Raji (cell line): ENCODE results near the gene NDUFAF7.

Source experiments
- POLR2A ChIP-seq: IDR thresholded peaks from 2 replicates; pipeline ENCODE4 v1.6.1; 2011; ENCODE audit warnings: low read depth, low read length, control low read depth; ENCODE audit not compliant: insufficient read depth

Gene NDUFAF7

GRCh38 chr2:37205689-37206341 lies 25.6 kb upstream of the NDUFAF7 start:
- TF ChIP-seq POLR2A: no peak

- no peak for TF ChIP-seq POLR2A
Observed at GRCh38 chr2:37211212-37211611, 20.2 kb upstream of the NDUFAF7 start.

- no peak for TF ChIP-seq POLR2A
Observed at GRCh38 chr2:37211939-37212338, 19.5 kb upstream of the NDUFAF7 start.

- TF ChIP-seq POLR2A: no peak
Observed at GRCh38 chr2:37215250-37215649, 16.2 kb upstream of the NDUFAF7 start.

- TF ChIP-seq POLR2A: no peak
Observed at GRCh38 chr2:37219046-37219445, 12.4 kb upstream of the NDUFAF7 start.

GRCh38 chr2:37223131-37223530 lies 8.3 kb upstream of the NDUFAF7 start:
- no peak for TF ChIP-seq POLR2A

- TF ChIP-seq POLR2A: no peak
Observed at GRCh38 chr2:37224063-37224462, 7.4 kb upstream of the NDUFAF7 start.

GRCh38 chr2:37226863-37227262 lies 4.6 kb upstream of the NDUFAF7 start:
- TF ChIP-seq POLR2A: no peak

GRCh38 chr2:37228788-37229187 lies 2.7 kb upstream of the NDUFAF7 start:
- TF ChIP-seq POLR2A: no peak

- TF ChIP-seq POLR2A: no peak
Observed at GRCh38 chr2:37230581-37230980, 877 bp upstream of the NDUFAF7 start.

GRCh38 chr2:37232131-37232933 lies 874 bp downstream of the NDUFAF7 start:
- TF ChIP-seq POLR2A: no peak

GRCh38 chr2:37243435-37243834 lies 12.0 kb downstream of the NDUFAF7 start:
- no peak for TF ChIP-seq POLR2A

- TF ChIP-seq POLR2A: no peak
Observed at GRCh38 chr2:37244017-37244416, 12.6 kb downstream of the NDUFAF7 start.

GRCh38 chr2:37244755-37245154 lies 13.3 kb downstream of the NDUFAF7 start:
- no peak for TF ChIP-seq POLR2A

GRCh38 chr2:37246205-37246604 lies 14.7 kb downstream of the NDUFAF7 start:
- TF ChIP-seq POLR2A: no peak
